ENCODE measurements around the gene CCDC57. TPM values are rescaled to one million over a fixed set of nuclear protein-coding genes. Genes with fewer than 3 reads are reported as not detected.
A peak's percentile ranks its signal among the peaks of the same experiment; 100 is the strongest.

CCDC57 gene
- total and polyA plus RNA-seq, 3 experiments from 2014 or later = 39.2 to 77.6 (median 69.8) TPM

- DNase-seq = no peak
- POLR2A ChIA-PET = interaction anchor here (0.6 to 2.1 kb wide), 5 partner anchors 10 to 91 kb away, joined by 3 to 10 read pairs (median 4); partner anchors contain the start of gene SLC16A3
- peaks cover 0 to 6% (median 4%) of the 10 kb centered on the region in 3 donors for H3K36me3 Mint-ChIP-seq
- peaks cover 0 to 3% of the 10 kb centered on the region in 2 donors for H3K27me3 Mint-ChIP-seq
- Histone ChIP-seq H3K4me1 (ENCODE audit: insufficient read depth, low read length) (peaks cover 34% of the 10 kb centered on the region), H3K36me3 (ENCODE audit: insufficient read depth, low read length) (no peaks in the 10 kb centered on the region), H3K4me3 (ENCODE audit: low read length) (no peak overlapping the region), H3K27me3 (ENCODE audit: insufficient read depth, low read length, poor library complexity, severe bottlenecking) (no peaks in the 10 kb centered on the region), H3K27ac (ENCODE audit: low read depth, low read length) (no peak overlapping the region), H3K9me3 (ENCODE audit: low read length) (no peaks in the 10 kb centered on the region)
- CTCF ChIA-PET = interaction anchor here (0.8 to 2.6 kb wide), 6 partner anchors 10 to 246 kb away, joined by 3 to 17 read pairs (median 6); no protein-coding TSS in a partner anchor
- H3K27ac Mint-ChIP-seq = peak overlapping the region in 7 of 8 donors; percentile 89 to 98 (median 96)
- peak overlapping the region in 1 of 7 donors; percentile 42 for H3K4me3 Mint-ChIP-seq
- peaks cover 42 to 63% (median 45%) of the 10 kb centered on the region in 3 donors for H3K4me1 Mint-ChIP-seq
- no peaks in the 10 kb centered on the region for H3K9me3 Mint-ChIP-seq
These were observed 7.6 kb downstream of the CCDC57 start for GRCh38 chr17:82204831-82205719.

GRCh38 chr17:82203920-82204319, 8.7 kb downstream of the CCDC57 start:
- H3K4me1 Mint-ChIP-seq = peaks cover 43 to 67% (median 51%) of the 10 kb centered on the region in 3 donors
- H3K27me3 Mint-ChIP-seq = peaks cover 0 to 3% of the 10 kb centered on the region in 2 donors
- H3K36me3 Mint-ChIP-seq = peaks cover 0 to 5% (median 3%) of the 10 kb centered on the region in 3 donors
- H3K4me3 Mint-ChIP-seq = peak overlapping the region in 2 of 7 donors; percentile 29 to 34
- no peaks in the 10 kb centered on the region for H3K9me3 Mint-ChIP-seq
- H3K4me3 ChIP-seq (ENCODE audit: low read length) = no peak overlapping the region
- H3K27ac ChIP-seq (ENCODE audit: low read depth, low read length) = no peak overlapping the region
- H3K27me3 ChIP-seq (ENCODE audit: insufficient read depth, low read length, poor library complexity, severe bottlenecking) = no peaks in the 10 kb centered on the region
- no peaks in the 10 kb centered on the region for H3K9me3 ChIP-seq (ENCODE audit: low read length)
- H3K36me3 ChIP-seq (ENCODE audit: insufficient read depth, low read length) = no peaks in the 10 kb centered on the region
- ChIA-PET POLR2A (no interaction called here), CTCF (interaction anchor here (1.1 to 2.6 kb wide), 2 partner anchors 11 to 97 kb away, joined by 3 to 17 read pairs; no protein-coding TSS in a partner anchor)
- H3K27ac Mint-ChIP-seq = peak overlapping the region in 3 of 8 donors; percentile 51 to 92 (median 64)
- DNase-seq = no peak
- peaks cover 42% of the 10 kb centered on the region for H3K4me1 ChIP-seq (ENCODE audit: insufficient read depth, low read length)

- Histone ChIP-seq H3K36me3 (ENCODE audit: insufficient read depth, low read length) (no peaks in the 10 kb centered on the region), H3K27ac (ENCODE audit: low read depth, low read length) (no peak overlapping the region), H3K4me1 (ENCODE audit: insufficient read depth, low read length) (peaks cover 47% of the 10 kb centered on the region), H3K9me3 (ENCODE audit: low read length) (no peaks in the 10 kb centered on the region), H3K4me3 (ENCODE audit: low read length) (no peak overlapping the region), H3K27me3 (ENCODE audit: insufficient read depth, low read length, poor library complexity, severe bottlenecking) (no peaks in the 10 kb centered on the region)
- Mint-ChIP-seq H3K27ac (peak overlapping the region in 5 of 8 donors; percentile 55 to 92 (median 75)), H3K4me3 (peak overlapping the region in 2 of 7 donors; percentile 49 to 66), H3K4me1 (peaks cover 45 to 70% (median 56%) of the 10 kb centered on the region in 3 donors), H3K9me3 (no peaks in the 10 kb centered on the region), H3K36me3 (peaks cover 0 to 10% (median 7%) of the 10 kb centered on the region in 3 donors), H3K27me3 (peaks cover 0 to 3% of the 10 kb centered on the region in 2 donors)
- CTCF ChIA-PET = interaction anchor here (0.9 to 3.7 kb wide), 2 partner anchors 98 to 165 kb away, joined by 3 to 12 read pairs; partner anchors contain the start of gene DCXR
- POLR2A ChIA-PET = interaction anchor here (0.5 kb wide), 1 partner anchor 105 kb away, joined by 3 read pairs; the partner anchor contains the start of gene FASN
- no peak for DNase-seq
These were observed 9.7 kb downstream of the CCDC57 start for GRCh38 chr17:82202981-82203380.

GRCh38 chr17:82201498-82201910, 11.1 kb downstream of the CCDC57 start:
- Histone ChIP-seq H3K27ac (ENCODE audit: low read depth, low read length) (no peak overlapping the region), H3K27me3 (ENCODE audit: insufficient read depth, low read length, poor library complexity, severe bottlenecking) (no peaks in the 10 kb centered on the region), H3K9me3 (ENCODE audit: low read length) (no peaks in the 10 kb centered on the region), H3K4me3 (ENCODE audit: low read length) (no peak overlapping the region), H3K4me1 (ENCODE audit: insufficient read depth, low read length) (peaks cover 46% of the 10 kb centered on the region), H3K36me3 (ENCODE audit: insufficient read depth, low read length) (peaks cover 2% of the 10 kb centered on the region)
- peak in 1 of 5 donors; percentile 31 for DNase-seq
- H3K27me3 Mint-ChIP-seq = peaks cover 0 to 3% of the 10 kb centered on the region in 2 donors
- peak overlapping the region in 4 of 7 donors; percentile 23 to 41 (median 26) for H3K4me3 Mint-ChIP-seq
- H3K4me1 Mint-ChIP-seq = peaks cover 41 to 65% (median 51%) of the 10 kb centered on the region in 3 donors
- peak overlapping the region; percentile 17 to 82 (median 40) for H3K27ac Mint-ChIP-seq
- no peaks in the 10 kb centered on the region for H3K9me3 Mint-ChIP-seq
- POLR2A ChIA-PET = interaction anchor here (0.5 to 2.1 kb wide), 4 partner anchors 9 to 97 kb away, joined by 3 to 9 read pairs (median 6); partner anchors contain the start of gene SLC16A3
- CTCF ChIA-PET = interaction anchor here (0.9 to 3.7 kb wide), 6 partner anchors 12 to 171 kb away, joined by 3 to 12 read pairs (median 6); partner anchors contain the start of genes CCDC57 and RAC3
- H3K36me3 Mint-ChIP-seq = peaks cover 0 to 15% (median 8%) of the 10 kb centered on the region in 3 donors

- Mint-ChIP-seq H3K4me1 (peaks cover 36 to 60% (median 45%) of the 10 kb centered on the region in 3 donors), H3K36me3 (peaks cover 0 to 20% (median 10%) of the 10 kb centered on the region in 3 donors), H3K4me3 (peak overlapping the region; percentile 12 to 75 (median 60)), H3K27ac (peak overlapping the region; percentile 47 to 94 (median 90)), H3K9me3 (no peaks in the 10 kb centered on the region), H3K27me3 (peaks cover 0 to 3% of the 10 kb centered on the region in 2 donors)
- Histone ChIP-seq H3K4me3 (ENCODE audit: low read length) (no peak overlapping the region), H3K9me3 (ENCODE audit: low read length) (no peaks in the 10 kb centered on the region), H3K27me3 (ENCODE audit: insufficient read depth, low read length, poor library complexity, severe bottlenecking) (no peaks in the 10 kb centered on the region), H3K27ac (ENCODE audit: low read depth, low read length) (peak overlapping the region; percentile 47), H3K4me1 (ENCODE audit: insufficient read depth, low read length) (peaks cover 41% of the 10 kb centered on the region), H3K36me3 (ENCODE audit: insufficient read depth, low read length) (peaks cover 8% of the 10 kb centered on the region)
- CTCF ChIA-PET = interaction anchor here (0.9 to 3.7 kb wide), 10 partner anchors 12 to 170 kb away, joined by 3 to 12 read pairs (median 4); partner anchors contain the start of genes CCDC57, CD7 and RAC3
- POLR2A ChIA-PET = interaction anchor here (0.6 to 2.1 kb wide), 4 partner anchors 11 to 99 kb away, joined by 3 to 9 read pairs (median 6); partner anchors contain the start of gene SLC16A3
- DNase-seq = peak; percentile 50 to 89 (median 82)
These were observed 11.7 kb downstream of the CCDC57 start for GRCh38 chr17:82200743-82201497.

- H3K27ac Mint-ChIP-seq = peak overlapping the region; percentile 63 to 94 (median 90)
- H3K4me1 Mint-ChIP-seq = peaks cover 30 to 54% (median 40%) of the 10 kb centered on the region in 3 donors
- H3K4me3 ChIP-seq (ENCODE audit: low read length) = no peak overlapping the region
- DNase-seq = no peak
- peaks cover 0 to 28% (median 13%) of the 10 kb centered on the region in 3 donors for H3K36me3 Mint-ChIP-seq
- no peaks in the 10 kb centered on the region for H3K27me3 ChIP-seq (ENCODE audit: insufficient read depth, low read length, poor library complexity, severe bottlenecking)
- H3K4me1 ChIP-seq (ENCODE audit: insufficient read depth, low read length) = peaks cover 33% of the 10 kb centered on the region
- peak overlapping the region; percentile 47 for H3K27ac ChIP-seq (ENCODE audit: low read depth, low read length)
- H3K4me3 Mint-ChIP-seq = peak overlapping the region in 6 of 7 donors; percentile 12 to 75 (median 56)
- ChIA-PET CTCF (interaction anchor here (0.9 to 3.7 kb wide), 7 partner anchors 13 to 170 kb away, joined by 3 to 12 read pairs (median 4); partner anchors contain the start of genes CCDC57, CD7 and RAC3), POLR2A (interaction anchor here (1.8 to 2.1 kb wide), 2 partner anchors 12 to 29 kb away, joined by 8 to 9 read pairs; partner anchors contain the start of gene SLC16A3)
- no peaks in the 10 kb centered on the region for H3K9me3 Mint-ChIP-seq
- H3K9me3 ChIP-seq (ENCODE audit: low read length) = no peaks in the 10 kb centered on the region
- peaks cover 13% of the 10 kb centered on the region for H3K36me3 ChIP-seq (ENCODE audit: insufficient read depth, low read length)
- H3K27me3 Mint-ChIP-seq = peaks cover 0 to 3% of the 10 kb centered on the region in 2 donors
These were observed 12.5 kb downstream of the CCDC57 start for GRCh38 chr17:82200135-82200534.

GRCh38 chr17:82199496-82199895, 13.1 kb downstream of the CCDC57 start:
- CTCF ChIA-PET = interaction anchor here (3.7 kb wide), 1 partner anchor 102 kb away, joined by 12 read pairs; no protein-coding TSS in a partner anchor
- no peak overlapping the region for H3K4me3 ChIP-seq (ENCODE audit: low read length)
- no peak overlapping the region for H3K27ac ChIP-seq (ENCODE audit: low read depth, low read length)
- H3K4me1 Mint-ChIP-seq = peaks cover 27 to 50% (median 40%) of the 10 kb centered on the region in 3 donors
- H3K27me3 Mint-ChIP-seq = peaks cover 0 to 3% of the 10 kb centered on the region in 2 donors
- peak overlapping the region in 7 of 8 donors; percentile 47 to 94 (median 76) for H3K27ac Mint-ChIP-seq
- no peaks in the 10 kb centered on the region for H3K9me3 Mint-ChIP-seq
- H3K4me1 ChIP-seq (ENCODE audit: insufficient read depth, low read length) = peaks cover 33% of the 10 kb centered on the region
- peaks cover 0 to 35% (median 14%) of the 10 kb centered on the region in 3 donors for H3K36me3 Mint-ChIP-seq
- no peak for DNase-seq
- POLR2A ChIA-PET = interaction anchor here (0.7 kb wide), 1 partner anchor 715 kb away, joined by 4 read pairs; no protein-coding TSS in a partner anchor
- H3K36me3 ChIP-seq (ENCODE audit: insufficient read depth, low read length) = peaks cover 13% of the 10 kb centered on the region
- H3K27me3 ChIP-seq (ENCODE audit: insufficient read depth, low read length, poor library complexity, severe bottlenecking) = no peaks in the 10 kb centered on the region
- no peak overlapping the region for H3K4me3 Mint-ChIP-seq
- H3K9me3 ChIP-seq (ENCODE audit: low read length) = no peaks in the 10 kb centered on the region

Measured in CD8-positive, alpha-beta memory T cell (primary cell).